ENCODE results near the gene RFPL2. TPM values are rescaled to one million over a fixed set of nuclear protein-coding genes. Genes with fewer than 3 reads are reported as not detected.
"Not testable (repeated sequence)": the region's sequence is repeated elsewhere in the genome, so short reads cannot be mapped to it uniquely, and the experiment has no call there.

The RFPL2 gene
- polyA plus RNA-seq, 3 donors, result 0.36 to 1.3 (median 0.94) TPM

DNA sequence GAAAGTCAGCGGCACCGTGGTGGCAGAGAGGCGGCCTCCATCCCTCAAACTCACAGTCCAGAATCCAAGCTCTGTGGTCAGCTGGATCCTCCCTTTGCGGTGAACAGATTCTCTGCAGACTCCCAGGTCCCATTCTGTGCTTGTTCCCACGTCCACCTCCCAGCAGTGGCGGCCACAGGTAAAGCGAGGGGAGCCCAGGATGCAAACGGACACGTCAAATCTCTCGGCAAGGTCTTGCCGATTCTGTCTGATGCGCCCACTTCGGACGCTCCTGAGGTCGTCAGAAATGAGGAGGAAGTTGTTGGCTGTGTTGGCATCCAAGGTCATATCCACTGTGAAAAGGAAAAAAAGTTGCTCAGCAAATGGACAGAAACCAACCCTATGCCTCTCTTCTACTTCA, 13.9 kb downstream of the RFPL2 start:
- H3K9me3 Mint-ChIP-seq; H3K4me3 Mint-ChIP-seq; H3K9ac ChIP-seq (ENCODE audit: insufficient read depth, low read length, poor library complexity, severe bottlenecking); H3K27ac Mint-ChIP-seq; H3K4me3 ChIP-seq (replicated peaks in 1 of 3; ENCODE audit: low read depth in 2 of 3, low read length in 3 of 3); H3K36me3 ChIP-seq (replicated peaks in 1 of 2; ENCODE audit: control insufficient read depth in 1 of 2, insufficient read depth in 2 of 2, low read length in 2 of 2); H3K4me2 ChIP-seq (replicated peaks; ENCODE audit: extremely low read depth, low read length, poor library complexity, severe bottlenecking); H3K4me1 Mint-ChIP-seq; H2AFZ ChIP-seq (ENCODE audit: insufficient read depth, low read depth, low read length, poor library complexity, severe bottlenecking); H3K27ac ChIP-seq (ENCODE audit: low read depth in 1 of 2, low read length in 2 of 2); H3K4me1 ChIP-seq (ENCODE audit: control insufficient read depth in 1 of 2, insufficient read depth in 2 of 2, low read length in 2 of 2); H3K79me2 ChIP-seq (ENCODE audit: insufficient read depth, low read length); intact Hi-C loops (cut with micrococcal nuclease); H4K20me1 ChIP-seq (ENCODE audit: insufficient read depth, low read length); H3K27me3 ChIP-seq (ENCODE audit: control insufficient read depth in 2 of 2, insufficient read depth in 2 of 2, low read length in 2 of 2); H3K9me3 ChIP-seq (replicated peaks in 1 of 2; ENCODE audit: control insufficient read depth in 1 of 2, insufficient read depth in 1 of 2, low read length in 2 of 2); H3K36me3 Mint-ChIP-seq; DNase-seq: not testable (repeated sequence)
- 88% methylated on average over 9 of the region's 15 CpGs for WGBS (ENCODE audit: insufficient coverage)
- peaks cover 9 to 36% (median 12%) of the 10 kb centered on the region in 3 donors for H3K27me3 Mint-ChIP-seq (ENCODE audit: low read depth in 3 of 3)

DNA sequence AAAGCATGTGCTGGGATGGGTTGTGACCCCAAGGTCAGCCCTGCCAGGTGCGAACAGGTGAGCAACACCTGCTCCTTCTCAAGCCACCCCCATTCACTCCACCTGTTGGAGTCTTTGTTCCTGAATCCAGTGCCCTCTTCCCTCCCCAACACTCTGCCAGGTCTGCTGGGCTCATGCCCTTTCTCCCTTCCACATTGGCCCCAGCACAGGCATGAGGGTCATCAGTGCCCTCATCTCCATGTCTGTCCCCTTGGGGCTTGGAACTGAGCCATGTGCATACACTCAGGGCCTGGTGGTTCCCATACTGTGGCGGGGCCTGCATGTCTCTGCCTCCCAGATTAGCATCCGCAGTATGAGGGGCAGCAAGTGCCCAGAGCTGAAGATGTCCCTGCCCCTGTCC, 19.1 kb downstream of the RFPL2 start:
- H3K4me1 ChIP-seq (ENCODE audit: control insufficient read depth in 1 of 2, insufficient read depth in 2 of 2, low read length in 2 of 2), result no peaks in the 10 kb centered on the region
- peaks cover 2 to 24% (median 11%) of the 10 kb centered on the region in 3 donors for H3K27me3 Mint-ChIP-seq (ENCODE audit: low read depth in 3 of 3)
- WGBS (ENCODE audit: insufficient coverage), result 92% methylated on average over 3 of the region's 3 CpGs
- no peaks in the 10 kb centered on the region for H3K36me3 ChIP-seq (replicated peaks in 1 of 2; ENCODE audit: control insufficient read depth in 1 of 2, insufficient read depth in 2 of 2, low read length in 2 of 2)
- no peak overlapping the region for H2AFZ ChIP-seq (ENCODE audit: insufficient read depth, low read depth, low read length, poor library complexity, severe bottlenecking)
- H3K4me3 ChIP-seq (replicated peaks in 1 of 3; ENCODE audit: low read depth in 2 of 3, low read length in 3 of 3), result no peak overlapping the region
- no peaks in the 10 kb centered on the region for H3K9me3 Mint-ChIP-seq
- H3K27me3 ChIP-seq (ENCODE audit: control insufficient read depth in 2 of 2, insufficient read depth in 2 of 2, low read length in 2 of 2), result no peaks in the 10 kb centered on the region
- no peaks in the 10 kb centered on the region for H3K36me3 Mint-ChIP-seq
- no peaks in the 10 kb centered on the region for H3K79me2 ChIP-seq (ENCODE audit: insufficient read depth, low read length)
- no peak overlapping the region for H3K9ac ChIP-seq (ENCODE audit: insufficient read depth, low read length, poor library complexity, severe bottlenecking)
- DNase-seq, result no peak
- TF ChIP-seq, protein P1, sequence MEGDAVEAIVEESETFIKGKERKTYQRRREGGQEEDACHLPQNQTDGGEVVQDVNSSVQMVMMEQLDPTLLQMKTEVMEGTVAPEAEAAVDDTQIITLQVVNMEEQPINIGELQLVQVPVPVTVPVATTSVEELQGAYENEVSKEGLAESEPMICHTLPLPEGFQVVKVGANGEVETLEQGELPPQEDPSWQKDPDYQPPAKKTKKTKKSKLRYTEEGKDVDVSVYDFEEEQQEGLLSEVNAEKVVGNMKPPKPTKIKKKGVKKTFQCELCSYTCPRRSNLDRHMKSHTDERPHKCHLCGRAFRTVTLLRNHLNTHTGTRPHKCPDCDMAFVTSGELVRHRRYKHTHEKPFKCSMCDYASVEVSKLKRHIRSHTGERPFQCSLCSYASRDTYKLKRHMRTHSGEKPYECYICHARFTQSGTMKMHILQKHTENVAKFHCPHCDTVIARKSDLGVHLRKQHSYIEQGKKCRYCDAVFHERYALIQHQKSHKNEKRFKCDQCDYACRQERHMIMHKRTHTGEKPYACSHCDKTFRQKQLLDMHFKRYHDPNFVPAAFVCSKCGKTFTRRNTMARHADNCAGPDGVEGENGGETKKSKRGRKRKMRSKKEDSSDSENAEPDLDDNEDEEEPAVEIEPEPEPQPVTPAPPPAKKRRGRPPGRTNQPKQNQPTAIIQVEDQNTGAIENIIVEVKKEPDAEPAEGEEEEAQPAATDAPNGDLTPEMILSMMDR (IDR thresholded peaks at IDR 0.05), result no peak
- H3K4me1 Mint-ChIP-seq, result no peaks in the 10 kb centered on the region
- intact Hi-C loops (cut with micrococcal nuclease), result no loop called here
- H3K27ac Mint-ChIP-seq, result peak overlapping the region in 1 of 7 donors; percentile 38
- no peak overlapping the region for H3K27ac ChIP-seq (ENCODE audit: low read depth in 1 of 2, low read length in 2 of 2)
- H3K4me2 ChIP-seq (replicated peaks; ENCODE audit: extremely low read depth, low read length, poor library complexity, severe bottlenecking), result no peak overlapping the region
- H3K9me3 ChIP-seq (replicated peaks in 1 of 2; ENCODE audit: control insufficient read depth in 1 of 2, insufficient read depth in 1 of 2, low read length in 2 of 2), result no peaks in the 10 kb centered on the region
- no peaks in the 10 kb centered on the region for H4K20me1 ChIP-seq (ENCODE audit: insufficient read depth, low read length)
- no peak overlapping the region for H3K4me3 Mint-ChIP-seq

All from CD14-positive monocyte (primary cell).